Erythroblast (primary cell): ENCODE results near the gene B4GALT7.

Experiments
- DNase-seq, 2 experiments: peaks; one replicate each; lab custom pipeline; 2025; lab: John Stamatoyannopoulos, UW
- GATA1 ChIP-seq: IDR thresholded peaks from 2 replicates; pipeline ENCODE4 v1.6.1; 2011; ENCODE audit warnings: low read depth, mild to moderate bottlenecking, control low read depth, low read length, moderate library complexity
- POLR2A ChIP-seq: IDR thresholded peaks from 2 replicates; pipeline ENCODE4 v1.6.1; 2011; ENCODE audit warnings: mild to moderate bottlenecking, low read length

B4GALT7 gene

DNA sequence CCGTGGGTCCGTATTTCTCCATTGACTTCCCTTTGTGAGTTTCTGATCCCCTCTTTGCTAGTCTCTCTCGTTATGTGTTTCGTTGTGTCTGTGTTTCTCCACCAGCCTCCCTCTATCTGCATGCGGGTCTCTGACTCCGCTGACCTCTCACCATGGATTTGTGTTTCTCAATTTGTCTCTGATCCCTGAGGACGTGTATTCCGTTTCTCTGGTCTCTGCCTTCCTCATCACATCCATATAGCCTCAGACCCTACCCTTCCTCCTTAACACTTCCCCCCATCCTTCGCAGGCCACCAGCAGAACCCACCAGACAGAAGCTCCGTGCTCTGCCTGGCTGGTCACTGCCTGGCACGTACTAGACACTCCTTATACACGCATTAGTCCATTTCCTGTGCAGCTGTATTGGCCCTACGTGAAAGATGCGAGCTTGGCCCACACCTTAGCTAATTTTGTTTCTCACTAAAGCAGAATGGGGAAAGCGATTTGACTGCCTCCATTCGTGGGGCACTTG is 631 bp downstream of the B4GALT7 start:
- TF ChIP-seq POLR2A = no peak
- TF ChIP-seq GATA1 = no peak
- peak in 1 of 2 experiments; percentile 37 for DNase-seq

GRCh38 chr5:177601126-177601525 is 1.2 kb downstream of the B4GALT7 start:
- DNase-seq = no peak
- TF ChIP-seq POLR2A (no peak), GATA1 (no peak)

DNA sequence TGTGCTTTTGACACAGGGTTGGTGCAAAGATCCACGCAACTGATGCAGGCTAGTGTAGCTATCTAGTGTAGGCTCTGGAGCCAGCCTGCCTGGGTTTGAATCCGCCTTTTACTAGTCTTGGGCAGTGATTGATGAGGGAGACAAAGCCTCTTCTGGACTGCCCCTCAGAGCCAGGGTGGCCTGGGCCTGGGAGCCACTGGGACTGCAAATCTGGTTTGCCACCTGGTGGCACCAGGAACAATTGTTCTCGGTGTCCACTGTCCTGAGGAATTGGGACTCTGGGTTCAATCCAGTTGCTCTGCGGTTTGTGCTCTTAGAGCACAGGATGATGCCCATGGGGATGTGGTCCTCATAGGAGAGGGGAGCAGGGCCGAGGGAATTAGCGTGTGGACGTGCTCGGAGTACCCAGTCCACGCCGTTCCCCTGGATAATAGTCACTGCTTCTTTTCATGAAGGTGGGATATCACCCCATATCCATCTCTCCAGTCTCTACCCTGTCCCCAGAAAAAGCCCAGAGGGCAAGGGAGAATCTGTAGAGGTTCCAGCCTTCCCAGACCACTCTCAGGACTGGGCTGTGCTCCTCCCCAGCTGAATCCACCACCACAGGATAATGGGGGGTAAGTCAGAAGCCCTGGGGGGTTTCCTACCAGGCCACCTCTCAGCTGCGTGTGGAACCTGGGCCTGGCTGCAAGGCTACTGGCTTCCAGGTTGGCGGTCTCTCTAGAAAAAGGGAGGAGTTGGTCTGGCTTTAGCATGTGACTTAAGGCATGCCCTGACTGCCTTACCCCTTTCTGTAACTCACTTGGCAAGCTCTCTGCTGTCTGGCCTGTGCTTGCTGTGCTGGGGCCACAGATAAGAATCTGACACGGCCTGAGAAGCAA is 1.9 kb downstream of the B4GALT7 start:
- peak; percentile 17 to 51 for DNase-seq
- TF ChIP-seq POLR2A (peak; percentile 22), GATA1 (no peak)

- DNase-seq = no peak
- no peak for TF ChIP-seq POLR2A
- TF ChIP-seq GATA1 = no peak
Measured at GRCh38 chr5:177602458-177602830, 2.5 kb downstream of the B4GALT7 start.

GRCh38 chr5:177603631-177604030 is 3.7 kb downstream of the B4GALT7 start:
- TF ChIP-seq POLR2A (no peak), GATA1 (no peak)
- no peak for DNase-seq

DNA sequence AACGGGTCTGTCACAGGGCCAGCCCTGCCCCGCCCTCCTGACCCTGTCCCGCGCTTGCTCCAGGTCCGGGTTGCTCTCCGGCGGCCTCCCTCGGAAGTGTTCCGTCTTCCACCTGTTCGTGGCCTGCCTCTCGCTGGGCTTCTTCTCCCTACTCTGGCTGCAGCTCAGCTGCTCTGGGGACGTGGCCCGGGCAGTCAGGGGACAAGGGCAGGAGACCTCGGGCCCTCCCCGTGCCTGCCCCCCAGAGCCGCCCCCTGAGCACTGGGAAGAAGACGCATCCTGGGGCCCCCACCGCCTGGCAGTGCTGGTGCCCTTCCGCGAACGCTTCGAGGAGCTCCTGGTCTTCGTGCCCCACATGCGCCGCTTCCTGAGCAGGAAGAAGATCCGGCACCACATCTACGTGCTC is 4.2 kb downstream of the B4GALT7 start:
- TF ChIP-seq GATA1 (no peak), POLR2A (no peak)
- no peak for DNase-seq

GRCh38 chr5:177604656-177605055 is 4.7 kb downstream of the B4GALT7 start:
- no peak for DNase-seq
- TF ChIP-seq POLR2A (no peak), GATA1 (no peak)

- TF ChIP-seq POLR2A = no peak
- TF ChIP-seq GATA1 = no peak
- no peak for DNase-seq
Measured at GRCh38 chr5:177605078-177605477, 5.1 kb downstream of the B4GALT7 start.

- TF ChIP-seq GATA1 = no peak
- TF ChIP-seq POLR2A = no peak
- DNase-seq = no peak
Measured at GRCh38 chr5:177605667-177606066, 5.7 kb downstream of the B4GALT7 start.

GRCh38 chr5:177606071-177607051 is 6.4 kb downstream of the B4GALT7 start:
- TF ChIP-seq POLR2A = no peak
- no peak for TF ChIP-seq GATA1
- DNase-seq = no peak

DNA sequence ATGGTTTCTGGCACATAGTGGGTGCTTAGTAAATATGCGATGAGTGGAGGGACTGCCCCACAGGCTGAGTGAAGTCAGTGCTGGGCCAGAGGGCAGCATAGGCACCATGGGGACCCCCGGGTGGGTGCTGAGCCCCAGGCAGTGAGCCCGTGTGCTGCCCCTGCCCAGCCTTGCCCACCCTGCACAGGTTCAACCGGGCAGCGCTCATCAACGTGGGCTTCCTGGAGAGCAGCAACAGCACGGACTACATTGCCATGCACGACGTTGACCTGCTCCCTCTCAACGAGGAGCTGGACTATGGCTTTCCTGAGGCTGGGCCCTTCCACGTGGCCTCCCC is 7.2 kb downstream of the B4GALT7 start:
- no peak for DNase-seq
- TF ChIP-seq GATA1 (no peak), POLR2A (no peak)

GRCh38 chr5:177607452-177608192 is 7.7 kb downstream of the B4GALT7 start:
- DNase-seq = peak; percentile 60 to 67
- TF ChIP-seq POLR2A = no peak
- no peak for TF ChIP-seq GATA1

DNA sequence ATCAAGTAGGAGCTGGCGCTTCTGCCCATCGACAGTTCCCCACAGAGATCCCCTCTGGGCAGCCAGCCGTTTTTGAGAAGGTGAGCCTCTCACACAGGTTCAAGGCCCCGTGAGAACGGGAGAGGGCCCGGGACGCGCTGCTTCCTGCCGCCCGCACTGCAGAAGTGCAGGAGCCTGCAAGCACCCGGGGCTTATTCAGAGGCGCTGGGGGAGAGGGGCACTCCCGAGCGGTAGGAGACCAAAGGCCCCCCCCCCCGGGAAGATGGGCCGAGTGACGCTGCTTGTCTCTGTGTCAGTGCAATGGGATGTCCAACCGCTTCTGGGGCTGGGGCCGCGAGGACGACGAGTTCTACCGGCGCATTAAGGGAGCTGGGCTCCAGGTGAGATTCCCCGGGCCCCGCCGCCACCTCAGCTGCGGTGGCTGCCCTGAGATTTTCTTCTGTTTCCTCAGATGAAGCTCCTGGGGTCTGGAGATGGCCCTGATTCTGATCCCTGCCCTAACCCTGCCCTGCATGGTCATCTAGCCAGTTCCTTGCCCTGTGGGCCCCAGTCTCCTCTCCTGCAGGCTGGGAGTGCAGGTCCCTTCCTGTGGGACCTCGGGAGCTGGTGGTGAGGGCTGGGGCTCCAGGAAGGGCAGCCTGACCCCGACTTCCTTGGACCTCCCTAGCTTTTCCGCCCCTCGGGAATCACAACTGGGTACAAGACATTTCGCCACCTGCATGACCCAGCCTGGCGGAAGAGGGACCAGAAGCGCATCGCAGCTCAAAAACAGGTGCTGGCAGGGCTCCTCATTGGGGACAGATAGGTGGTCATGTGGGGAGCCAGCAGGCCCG is 8.5 kb downstream of the B4GALT7 start:
- TF ChIP-seq POLR2A (no peak), GATA1 (no peak)
- DNase-seq = no peak
